B cell (primary cell): ENCODE data around the gene GPR176.

Source experiments
- CTCF ChIP-seq: fragments of 200-600 bp; IDR thresholded peaks from one replicate; pipeline ENCODE4 v1.8.0; 2022; ENCODE audit warnings: antibody characterized with exemption, mild to moderate bottlenecking
- EZH2 ChIP-seq: IDR thresholded peaks from 2 replicates; pipeline ENCODE4 v1.6.1; 2012; ENCODE audit warnings: borderline replicate concordance, low read depth, mild to moderate bottlenecking, moderate library complexity, low read length; ENCODE audit not compliant: insufficient read depth, poor library complexity, severe bottlenecking

GRCh38 chr15:39776068-39776467 lies 144.0 kb downstream of the GPR176 start:
- TF ChIP-seq CTCF (no peak), EZH2 (no peak)
